Psoas muscle (tissue), 8 donors: ENCODE measurements around the gene DPH7. TPM values are rescaled to one million over a fixed set of nuclear protein-coding genes. Genes with fewer than 3 reads are reported as not detected.

ENCODE experiments used
- ATAC-seq, 4 donors: fragments of 200-7000 bp; cut with Tn5 transposase; one replicate each; pipeline ENCODE4 v1.9.1; 2020; ENCODE audit warnings: moderate library complexity in 3 of 4, mild to moderate bottlenecking in 2 of 4
- DNase-seq, 2 donors: peaks; one replicate each; pipeline ENCODE4 v3.0.0-alpha.2; 2020
- H3K27ac ChIP-seq: fragments of 200-600 bp; one replicate; pipeline ENCODE4 v1.8.0; 2022
- H3K27me3 ChIP-seq, 3 donors: fragments of 200-600 bp in 1 of 3; one replicate each; pipeline versions ENCODE4 v1.6.1 to v1.8.0; 2013 to 2022; ENCODE audit warnings: low read length in 2 of 3, mild to moderate bottlenecking in 2 of 3, moderate library complexity in 1 of 3; ENCODE audit not compliant: insufficient read depth in 3 of 3
- H3K36me3 ChIP-seq, 2 donors: fragments of 200-600 bp in 1 of 2; one replicate each; pipeline versions ENCODE4 v1.6.1 to v1.8.0; 2013 to 2022; ENCODE audit warnings: low read depth in 1 of 2, mild to moderate bottlenecking in 1 of 2, moderate library complexity in 1 of 2; ENCODE audit not compliant: insufficient read depth in 1 of 2
- H3K4me1 ChIP-seq: fragments of 200-600 bp; one replicate; pipeline ENCODE4 v1.8.0; 2022
- H3K4me3 ChIP-seq: fragments of 200-600 bp; one replicate; pipeline ENCODE4 v1.8.0; 2022; ENCODE audit warnings: mild to moderate bottlenecking
- H3K9me3 ChIP-seq: fragments of 200-600 bp; one replicate; pipeline ENCODE4 v1.8.0; 2022
- CTCF ChIP-seq: fragments of 200-600 bp; IDR thresholded peaks from one replicate; pipeline ENCODE4 v1.8.0; 2022; ENCODE audit warnings: antibody characterized with exemption
- WGBS, 3 donors: extraction: QIAGEN DNeasy Blood & Tissue Kit; methylation state at CpG; one replicate each; pipeline versions ENCODE4 v1.1.6 to v1.1.7; 2013; 5-methylcytosine and 5-hydroxymethylcytosine counted together
- intact Hi-C, 2 donors: fragments of 100-400 bp; cut with DNase I; formaldehyde crosslinking; loops; one replicate each; pipeline versions ENCODE4 v1.11.0 to v1.14.2; 2022
- polyA plus RNA-seq, 3 donors: library from polyadenylated mRNA; stranded (reverse); fragments of 200-250 nt; gene quantifications; one replicate each; pipeline ENCODE4 v1.2.3, GENCODE V29; 2013
- total RNA-seq, 4 donors: library from RNA; stranded (reverse); fragmentation: NEBNext Ultra II Directional in 2 of 4; extraction: Animal tissue kit (Norgen Biotek cat#: 25700) in 2 of 4; gene quantifications; one replicate each; pipeline versions ENCODE4 v1.2.1 to v1.2.4, GENCODE V29; 2021 to 2023
- donor health status: healthy with polysubstance abuse.
- donor health status: DM: no; HTN: no; CAD: no; lungs with moderate emphysema.
- donor health status: Bipolar disorder and iron deficiency.
- donor health status: healthy.
- donor health status: DM: yes; HTN: yes; CAD: no.
- donor health status: DM: no; HTN: no; CAD: no.
- donor health status: DM: no; HTN: no; CAD: no.
- donor health status: DM: yes; HTN: yes; CAD: no.

Gene DPH7
- total and polyA plus RNA-seq, 7 donors, result 9.1 to 17.8 (median 14.1) TPM

GRCh38 chr9:137505421-137506140, 73.1 kb downstream of the DPH7 start:
- TF ChIP-seq CTCF, result no peak
- H3K9me3 ChIP-seq, result no peaks in the 10 kb centered on the region

More at GRCh38 chr9:137505421-137506140, 73.1 kb downstream of the DPH7 start:
- H3K36me3 ChIP-seq, result peaks cover 0 to 12% of the 10 kb centered on the region in 2 donors
- 91 to 93% (median 92%) methylated on average over 28 of the region's 28 CpGs for whole genome bisulfite sequencing, 3 donors
- H3K4me1 ChIP-seq, result no peaks in the 10 kb centered on the region
- no peak for DNase-seq
- no peaks in the 10 kb centered on the region for H3K27me3 ChIP-seq
- intact Hi-C loops, result no loop called here
- no peak for ATAC-seq
- H3K27ac ChIP-seq, result no peak overlapping the region
- H3K4me3 ChIP-seq, result no peak overlapping the region

Other genes starting within 250 kb of the DPH7 start
- gene EXD3, start 155.8 kb downstream of the DPH7 start, total RNA-seq, result 10 to 100 TPM in 2 of 4 donors, 1 to 10 TPM in 2; 6.7 to 11.2 (median 9.7) TPM
- 1 to 10 TPM; 5.7 to 9.9 (median 7.2) TPM for gene EXD3, start 155.8 kb downstream of the DPH7 start, polyA plus RNA-seq
- 1 to 10 TPM in 3 of 4 donors, under 1 TPM in 1; 0.62 to 5.1 (median 2.5) TPM for gene NOXA1, start 155.5 kb downstream of the DPH7 start, total RNA-seq
- 1 to 10 TPM in 1 of 3 donors, under 1 TPM in 2; 0.43 to 1.0 (median 0.83) TPM for gene NOXA1, start 155.5 kb downstream of the DPH7 start, polyA plus RNA-seq
- not detected for gene ENTPD8, start 137.6 kb downstream of the DPH7 start, total RNA-seq
- gene ENTPD8, start 137.6 kb downstream of the DPH7 start, polyA plus RNA-seq, result under 1 TPM in 1 of 3 donors, not detected in 2; 0.01 TPM
- gene NSMF, start 119.6 kb downstream of the DPH7 start, total RNA-seq, result 10 to 100 TPM in 1 of 4 donors, 1 to 10 TPM in 3; 4.8 to 11.2 (median 6.4) TPM
- gene NSMF, start 119.6 kb downstream of the DPH7 start, polyA plus RNA-seq, result 10 to 100 TPM in 1 of 3 donors, 1 to 10 TPM in 2; 4.9 to 11.0 (median 5.7) TPM
- gene PNPLA7, start 28.5 kb downstream of the DPH7 start, total RNA-seq, result 10 to 100 TPM in 3 of 4 donors, 1 to 10 TPM in 1; 6.9 to 22.3 (median 12.8) TPM
- gene PNPLA7, start 28.5 kb downstream of the DPH7 start, polyA plus RNA-seq, result 1 to 10 TPM; 1.2 to 7.7 (median 3.9) TPM
- 100 to 1,000 TPM; 102 to 133 (median 115) TPM for gene MRPL41, start 27.0 kb downstream of the DPH7 start, total RNA-seq
- gene MRPL41, start 27.0 kb downstream of the DPH7 start, polyA plus RNA-seq, result 100 to 1,000 TPM in 2 of 3 donors, 10 to 100 TPM in 1; 78.0 to 226 (median 205) TPM
- gene ZMYND19, start 11.6 kb upstream of the DPH7 start, total RNA-seq, result 10 to 100 TPM; 11.7 to 21.2 (median 13.3) TPM
- gene ZMYND19, start 11.6 kb upstream of the DPH7 start, polyA plus RNA-seq, result 10 to 100 TPM; 15.2 to 27.2 (median 16.5) TPM
- gene ARRDC1, start 26.8 kb upstream of the DPH7 start, total RNA-seq, result 10 to 100 TPM in 3 of 4 donors, 1 to 10 TPM in 1; 6.9 to 17.6 (median 14.6) TPM
- 10 to 100 TPM; 12.6 to 18.9 (median 14.2) TPM for gene ARRDC1, start 26.8 kb upstream of the DPH7 start, polyA plus RNA-seq
- 10 to 100 TPM; 29.2 to 49.6 (median 38.5) TPM for gene EHMT1, start 40.1 kb upstream of the DPH7 start, total RNA-seq
- 10 to 100 TPM; 29.0 to 31.2 (median 29.6) TPM for gene EHMT1, start 40.1 kb upstream of the DPH7 start, polyA plus RNA-seq